GM12865 (cell line): ENCODE data around the gene TCF7L2.

Experiments used
- DNase-seq: peaks from one replicate; pipeline ENCODE4 v3.0.0; 2010; ENCODE audit warnings: low read depth
- H3K4me3 ChIP-seq: 2 replicates; pipeline ENCODE4 v1.5.1; 2011; ENCODE audit warnings: mild to moderate bottlenecking, low read depth, low read length, control low read depth
- CTCF ChIP-seq: IDR thresholded peaks from 2 replicates; pipeline ENCODE4 v1.5.1; 2011; ENCODE audit warnings: low read length, control low read depth, low read depth, inconsistent platforms; ENCODE audit not compliant: insufficient read depth; ENCODE audit errors: missing control alignments

Gene TCF7L2

GRCh38 chr10:112956631-112957350, 6.7 kb downstream of the TCF7L2 start:
- no peak for DNase-seq
- no peak overlapping the region for H3K4me3 ChIP-seq
- TF ChIP-seq CTCF: no peak

GRCh38 chr10:112957640-112958092, 7.6 kb downstream of the TCF7L2 start:
- TF ChIP-seq CTCF: no peak
- DNase-seq: no peak
- no peak overlapping the region for H3K4me3 ChIP-seq

GRCh38 chr10:112958275-112958995, 8.4 kb downstream of the TCF7L2 start:
- TF ChIP-seq CTCF: no peak
- DNase-seq: no peak
- no peak overlapping the region for H3K4me3 ChIP-seq

GRCh38 chr10:112959207-112959838, 9.3 kb downstream of the TCF7L2 start:
- no peak for TF ChIP-seq CTCF
- H3K4me3 ChIP-seq: no peak overlapping the region
- no peak for DNase-seq

- no peak for TF ChIP-seq CTCF
- H3K4me3 ChIP-seq: no peak overlapping the region
- no peak for DNase-seq
Measured at GRCh38 chr10:112960151-112960681, 10.2 kb downstream of the TCF7L2 start.

- no peak for DNase-seq
- no peak overlapping the region for H3K4me3 ChIP-seq
- no peak for TF ChIP-seq CTCF
Measured at GRCh38 chr10:112961609-112962008, 11.6 kb downstream of the TCF7L2 start.
